Neutrophil (primary cell): ENCODE results near the gene EVPLL.
"Not testable (repeated sequence)": the region's sequence is repeated elsewhere in the genome, so short reads cannot be mapped to it uniquely, and the experiment has no call there.

Experiments used
- H3K27ac ChIP-seq: fragments of 200-600 bp; sonication (generic); 2 replicates; pipeline ENCODE4 v1.5.1; 2016; ENCODE audit warnings: mild to moderate bottlenecking, moderate library complexity
- H3K27me3 ChIP-seq: fragments of 200-600 bp; sonication (generic); 2 replicates; pipeline ENCODE4 v1.6.0; 2016; ENCODE audit warnings: mild to moderate bottlenecking
- H3K36me3 ChIP-seq: fragments of 200-600 bp; sonication (generic); 2 replicates; pipeline ENCODE4 v1.5.1; 2017
- H3K4me1 ChIP-seq, 2 experiments: fragments of 200-600 bp in 1 of 2; sonication (generic) in 1 of 2; 1 replicate in 1 of 2; 2 replicates in 1 of 2; pipeline versions ENCODE4 v1.5.1 to v1.6.1; 2013 to 2016; ENCODE audit warnings: low read depth in 1 of 2, low read length in 1 of 2, mild to moderate bottlenecking in 1 of 2, moderate library complexity in 1 of 2; ENCODE audit not compliant: control insufficient read depth in 1 of 2, insufficient read depth in 1 of 2
- H3K4me3 ChIP-seq, 2 experiments: fragments of 200-600 bp in 1 of 2; sonication (generic) in 1 of 2; 1 replicate in 1 of 2; 2 replicates in 1 of 2; pipeline ENCODE4 v1.5.1; 2013 to 2016; ENCODE audit warnings: low read depth in 1 of 2, low read length in 1 of 2, mild to moderate bottlenecking in 1 of 2, moderate library complexity in 1 of 2
- H3K9me3 ChIP-seq: fragments of 200-600 bp; sonication (generic); 2 replicates; pipeline ENCODE4 v1.5.1; 2016
- TF ChIP-seq, protein P1 (sequence below): fragments of 200-600 bp; sonication (generic); IDR thresholded peaks from 2 replicates; pipeline ENCODE4 v1.5.1; 2016; ENCODE audit warnings: antibody characterized with exemption

The EVPLL gene

DNA sequence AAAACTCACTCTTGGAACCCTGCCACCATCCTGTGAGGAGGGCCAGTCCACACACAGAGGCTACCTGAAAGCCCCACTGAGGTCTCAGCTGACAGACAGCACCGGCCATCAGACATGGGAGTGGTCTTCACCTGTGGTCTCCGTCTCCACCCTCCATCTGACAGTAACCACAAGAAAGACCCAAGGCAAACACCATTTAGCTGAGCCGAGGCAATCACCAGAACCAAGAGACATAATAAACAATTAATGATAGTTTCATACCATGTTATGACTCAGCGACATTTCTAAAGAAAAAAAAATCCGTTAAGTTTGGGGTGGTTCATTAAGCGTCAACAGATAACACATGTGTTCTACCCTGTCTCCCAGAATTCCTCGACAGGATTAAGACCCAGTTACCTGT is 6.1 kb upstream of the EVPLL start:
- Histone ChIP-seq H3K36me3 (no peaks in the 10 kb centered on the region), H3K4me3 (no peak overlapping the region), H3K27me3 (peaks cover 17% of the 10 kb centered on the region), H3K27ac (no peak overlapping the region), H3K4me1 (no peaks in the 10 kb centered on the region), H3K9me3 (no peaks in the 10 kb centered on the region)
- TF ChIP-seq, protein P1, sequence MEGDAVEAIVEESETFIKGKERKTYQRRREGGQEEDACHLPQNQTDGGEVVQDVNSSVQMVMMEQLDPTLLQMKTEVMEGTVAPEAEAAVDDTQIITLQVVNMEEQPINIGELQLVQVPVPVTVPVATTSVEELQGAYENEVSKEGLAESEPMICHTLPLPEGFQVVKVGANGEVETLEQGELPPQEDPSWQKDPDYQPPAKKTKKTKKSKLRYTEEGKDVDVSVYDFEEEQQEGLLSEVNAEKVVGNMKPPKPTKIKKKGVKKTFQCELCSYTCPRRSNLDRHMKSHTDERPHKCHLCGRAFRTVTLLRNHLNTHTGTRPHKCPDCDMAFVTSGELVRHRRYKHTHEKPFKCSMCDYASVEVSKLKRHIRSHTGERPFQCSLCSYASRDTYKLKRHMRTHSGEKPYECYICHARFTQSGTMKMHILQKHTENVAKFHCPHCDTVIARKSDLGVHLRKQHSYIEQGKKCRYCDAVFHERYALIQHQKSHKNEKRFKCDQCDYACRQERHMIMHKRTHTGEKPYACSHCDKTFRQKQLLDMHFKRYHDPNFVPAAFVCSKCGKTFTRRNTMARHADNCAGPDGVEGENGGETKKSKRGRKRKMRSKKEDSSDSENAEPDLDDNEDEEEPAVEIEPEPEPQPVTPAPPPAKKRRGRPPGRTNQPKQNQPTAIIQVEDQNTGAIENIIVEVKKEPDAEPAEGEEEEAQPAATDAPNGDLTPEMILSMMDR, result no peak

GRCh38 chr17:18373181-18373580 is 4.4 kb upstream of the EVPLL start:
- peaks cover 12 to 16% of the 10 kb centered on the region in 2 experiments for H3K4me1 ChIP-seq
- not testable (repeated sequence) for H3K36me3 ChIP-seq, H3K27ac ChIP-seq, H3K4me3 ChIP-seq, H3K9me3 ChIP-seq
- H3K27me3 ChIP-seq, result peaks cover 17% of the 10 kb centered on the region

GRCh38 chr17:18374216-18374615 is 3.4 kb upstream of the EVPLL start:
- H3K36me3 ChIP-seq, result no peaks in the 10 kb centered on the region
- H3K9me3 ChIP-seq, result no peaks in the 10 kb centered on the region
- no peak overlapping the region for H3K4me3 ChIP-seq
- TF ChIP-seq, protein P1, result no peak
- H3K27me3 ChIP-seq, result peaks cover 17% of the 10 kb centered on the region
- H3K27ac ChIP-seq, result no peak overlapping the region
- H3K4me1 ChIP-seq, result peaks cover 12 to 17% of the 10 kb centered on the region in 2 experiments

DNA sequence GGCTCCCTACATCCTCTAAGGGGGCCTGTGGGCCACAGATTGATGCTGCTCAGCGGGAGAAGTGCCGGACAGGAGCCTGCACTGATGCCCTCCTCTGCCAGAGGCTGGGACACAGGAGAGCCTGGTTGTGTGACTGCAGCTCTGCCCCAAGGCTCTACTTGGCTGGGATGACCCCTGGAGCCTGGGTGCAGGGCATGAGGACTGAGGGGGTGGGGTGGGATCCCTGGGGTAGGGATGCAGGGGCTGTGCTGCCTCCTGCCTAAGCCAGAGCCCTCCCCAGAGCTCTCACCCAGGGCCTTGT is 577 bp downstream of the EVPLL start:
- Histone ChIP-seq H3K27me3 (peaks cover 40% of the 10 kb centered on the region), H3K9me3 (no peaks in the 10 kb centered on the region), H3K36me3 (no peaks in the 10 kb centered on the region), H3K4me1 (peaks cover 12 to 17% of the 10 kb centered on the region in 2 experiments), H3K27ac (no peak overlapping the region), H3K4me3 (no peak overlapping the region)
- TF ChIP-seq, protein P1, result no peak

GRCh38 chr17:18378614-18379013 is 1.0 kb downstream of the EVPLL start:
- H3K4me3 ChIP-seq, H3K9me3 ChIP-seq, H3K27ac ChIP-seq, H3K36me3 ChIP-seq: not testable (repeated sequence)
- peaks cover 12 to 17% of the 10 kb centered on the region in 2 experiments for H3K4me1 ChIP-seq
- peaks cover 44% of the 10 kb centered on the region for H3K27me3 ChIP-seq

GRCh38 chr17:18379246-18380146 is 1.9 kb downstream of the EVPLL start:
- no peaks in the 10 kb centered on the region for H3K9me3 ChIP-seq
- H3K4me1 ChIP-seq, result peaks cover 12 to 17% of the 10 kb centered on the region in 2 experiments
- no peak overlapping the region for H3K27ac ChIP-seq
- TF ChIP-seq, protein P1, result no peak
- H3K4me3 ChIP-seq, result no peak overlapping the region
- peaks cover 53% of the 10 kb centered on the region for H3K27me3 ChIP-seq
- H3K36me3 ChIP-seq, result no peaks in the 10 kb centered on the region
